ENCODE data around the gene UBAP1L.

Gene UBAP1L

DNA sequence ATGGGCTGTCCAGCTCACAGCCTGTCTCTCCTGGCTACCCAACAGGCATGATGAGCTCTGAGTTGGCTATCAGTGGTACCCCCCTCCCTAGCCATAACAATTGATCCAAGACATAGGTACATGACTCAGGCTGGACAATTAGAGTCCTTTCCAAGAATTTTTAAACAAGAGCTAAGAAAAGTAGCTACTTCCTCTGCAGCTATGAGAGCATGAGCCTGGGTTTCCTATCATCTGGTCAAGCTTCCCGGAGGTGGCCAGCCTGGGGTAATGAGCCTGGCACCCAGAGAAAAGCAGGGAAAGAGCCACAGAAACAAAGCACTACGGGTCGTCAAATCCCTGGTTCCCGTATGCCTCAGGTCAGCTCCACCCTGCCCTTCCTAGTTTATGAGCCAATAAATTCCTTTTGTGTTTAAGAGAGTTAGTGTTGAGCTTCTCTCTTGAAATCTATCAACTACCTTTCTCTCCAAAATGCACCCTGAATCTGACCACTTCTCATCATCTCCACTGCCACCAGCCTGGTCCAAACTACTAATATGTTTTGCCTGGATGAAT, 72.1 kb downstream of the UBAP1L start:
- no peaks in the 10 kb centered on the region for H3K36me3 ChIP-seq (ENCODE audit: insufficient read depth, low read length)
- H3K4me1 ChIP-seq (ENCODE audit: insufficient read depth, low read length): peaks cover 3% of the 10 kb centered on the region; the same call in 1 of the 2 replicates
- no peaks in the 10 kb centered on the region for H3K9me3 ChIP-seq (ENCODE audit: control insufficient read depth, insufficient read depth, low read length)
- no peak overlapping the region for H3K9ac ChIP-seq (ENCODE audit: low read depth, low read length)
